ENCODE measurements around the gene ADAM19. TPM values are rescaled to one million over a fixed set of nuclear protein-coding genes. Genes with fewer than 3 reads are reported as not detected.
A peak's percentile ranks its signal among the peaks of the same experiment; 100 is the strongest.

ADAM19 gene
- total RNA-seq, 1 donor, result 11.2 TPM

GRCh38 chr5:157613385-157614245 is 38.0 kb upstream of the ADAM19 start:
- no peak for TF ChIP-seq CTCF (IDR thresholded peaks at IDR 0.05; ENCODE audit: insufficient read depth, low read length)
- H3K4me3 ChIP-seq (ENCODE audit: low read depth, low read length), result no peak overlapping the region
- no peak for DNase-seq (ENCODE audit: low read depth)

GRCh38 chr5:157612581-157612980 is 37.0 kb upstream of the ADAM19 start:
- no peak for TF ChIP-seq CTCF (IDR thresholded peaks at IDR 0.05; ENCODE audit: insufficient read depth, low read length)
- no peak overlapping the region for H3K4me3 ChIP-seq (ENCODE audit: low read depth, low read length)
- no peak for DNase-seq (ENCODE audit: low read depth)

GRCh38 chr5:157611571-157612476 is 36.2 kb upstream of the ADAM19 start:
- no peak overlapping the region for H3K4me3 ChIP-seq (ENCODE audit: low read depth, low read length)
- DNase-seq (ENCODE audit: low read depth), result no peak
- TF ChIP-seq CTCF (IDR thresholded peaks at IDR 0.05; ENCODE audit: insufficient read depth, low read length), result no peak

- no peak for TF ChIP-seq CTCF (IDR thresholded peaks at IDR 0.05; ENCODE audit: insufficient read depth, low read length)
- no peak for DNase-seq (ENCODE audit: low read depth)
- no peak overlapping the region for H3K4me3 ChIP-seq (ENCODE audit: low read depth, low read length)
Measured at GRCh38 chr5:157610990-157611389, 35.4 kb upstream of the ADAM19 start.

GRCh38 chr5:157608972-157609565 is 33.5 kb upstream of the ADAM19 start:
- no peak for TF ChIP-seq CTCF (IDR thresholded peaks at IDR 0.05; ENCODE audit: insufficient read depth, low read length)
- DNase-seq (ENCODE audit: low read depth), result peak; percentile 16
- no peak overlapping the region for H3K4me3 ChIP-seq (ENCODE audit: low read depth, low read length)

GRCh38 chr5:157607371-157608161 is 32.0 kb upstream of the ADAM19 start:
- peak; percentile 43 for DNase-seq (ENCODE audit: low read depth)
- H3K4me3 ChIP-seq (ENCODE audit: low read depth, low read length), result no peak overlapping the region
- no peak for TF ChIP-seq CTCF (IDR thresholded peaks at IDR 0.05; ENCODE audit: insufficient read depth, low read length)
